Measurements from ENCODE around the gene WFDC12. TPM values are rescaled to one million over a fixed set of nuclear protein-coding genes. Genes with fewer than 3 reads are reported as not detected.
"Not testable (repeated sequence)": the region's sequence is repeated elsewhere in the genome, so short reads cannot be mapped to it uniquely, and the experiment has no call there.

The WFDC12 gene, protein sequence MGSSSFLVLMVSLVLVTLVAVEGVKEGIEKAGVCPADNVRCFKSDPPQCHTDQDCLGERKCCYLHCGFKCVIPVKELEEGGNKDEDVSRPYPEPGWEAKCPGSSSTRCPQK
- not detected for polyA plus RNA-seq (2012; ENCODE audit: missing spikeins)

- TF ChIP-seq POLR2AphosphoS5 (IDR thresholded peaks at IDR 0.05; ENCODE audit: low read depth, low read length), result no peak
- no peak for TF ChIP-seq TAF1 (IDR thresholded peaks at IDR 0.05; ENCODE audit: borderline replicate concordance, low read depth, low read length)
- TF ChIP-seq POLR2A (IDR thresholded peaks at IDR 0.05; ENCODE audit: low read depth, low read length), result no peak
- DNase-seq (ENCODE audit: insufficient read length) (no peak), FAIRE-seq (no peak)
These were observed at the start of gene WFDC12 for GRCh38 chr20:45124365-45124764. TSS of gene WFDC12 (minus strand) at chr20:45124465. CDS start at chr20:45124447, 18 bp downstream.

DNA sequence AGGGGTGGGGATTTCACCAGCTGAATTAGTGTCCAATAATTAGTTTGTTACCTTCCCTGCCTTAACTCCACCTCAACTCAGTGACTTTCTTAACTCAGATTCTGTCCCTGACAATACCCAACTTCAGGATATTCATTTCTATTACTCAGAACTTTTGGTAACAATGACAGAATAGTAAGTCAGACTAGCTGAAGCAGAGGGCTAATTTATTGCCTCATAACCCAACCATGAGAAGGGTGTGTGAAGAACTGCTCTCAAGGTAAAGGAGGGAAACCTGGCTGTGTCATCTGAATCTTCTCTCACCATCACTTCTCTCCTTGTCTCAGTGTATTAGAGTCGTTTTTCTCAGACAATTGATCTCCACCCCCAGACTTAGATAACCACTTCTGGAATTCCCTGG is 49.3 kb upstream of the WFDC12 start:
- no peak for TF ChIP-seq POLR2AphosphoS5 (IDR thresholded peaks at IDR 0.05; ENCODE audit: low read depth, low read length)
- no peak for TF ChIP-seq TAF1 (IDR thresholded peaks at IDR 0.05; ENCODE audit: borderline replicate concordance, low read depth, low read length)
- TF ChIP-seq POLR2A (IDR thresholded peaks at IDR 0.05; ENCODE audit: low read depth, low read length), result no peak
- no peak for DNase-seq (ENCODE audit: insufficient read length)

GRCh38 chr20:45164906-45165305 is 40.6 kb upstream of the WFDC12 start:
- DNase-seq (ENCODE audit: insufficient read length), result no peak
- TF ChIP-seq TAF1 (IDR thresholded peaks at IDR 0.05; ENCODE audit: borderline replicate concordance, low read depth, low read length) (no peak), POLR2AphosphoS5 (IDR thresholded peaks at IDR 0.05; ENCODE audit: low read depth, low read length) (no peak), POLR2A (IDR thresholded peaks at IDR 0.05; ENCODE audit: low read depth, low read length) (no peak)
- no peak for FAIRE-seq

More for the DNA sequence above, 49.3 kb upstream of the WFDC12 start:
- no peak for FAIRE-seq

- FAIRE-seq, result no peak
- no peak for DNase-seq (ENCODE audit: insufficient read length)
- TF ChIP-seq POLR2AphosphoS5 (IDR thresholded peaks at IDR 0.05; ENCODE audit: low read depth, low read length) (no peak), TAF1 (IDR thresholded peaks at IDR 0.05; ENCODE audit: borderline replicate concordance, low read depth, low read length) (no peak), POLR2A (IDR thresholded peaks at IDR 0.05; ENCODE audit: low read depth, low read length) (no peak)
These were observed 39.0 kb upstream of the WFDC12 start for GRCh38 chr20:45163083-45163803.

- TF ChIP-seq POLR2A (IDR thresholded peaks at IDR 0.05; ENCODE audit: low read depth, low read length) (no peak), POLR2AphosphoS5 (IDR thresholded peaks at IDR 0.05; ENCODE audit: low read depth, low read length) (no peak), TAF1 (IDR thresholded peaks at IDR 0.05; ENCODE audit: borderline replicate concordance, low read depth, low read length) (no peak)
- DNase-seq (ENCODE audit: insufficient read length) (no peak), FAIRE-seq (no peak)
These were observed 33.7 kb upstream of the WFDC12 start for GRCh38 chr20:45157962-45158361.

DNA sequence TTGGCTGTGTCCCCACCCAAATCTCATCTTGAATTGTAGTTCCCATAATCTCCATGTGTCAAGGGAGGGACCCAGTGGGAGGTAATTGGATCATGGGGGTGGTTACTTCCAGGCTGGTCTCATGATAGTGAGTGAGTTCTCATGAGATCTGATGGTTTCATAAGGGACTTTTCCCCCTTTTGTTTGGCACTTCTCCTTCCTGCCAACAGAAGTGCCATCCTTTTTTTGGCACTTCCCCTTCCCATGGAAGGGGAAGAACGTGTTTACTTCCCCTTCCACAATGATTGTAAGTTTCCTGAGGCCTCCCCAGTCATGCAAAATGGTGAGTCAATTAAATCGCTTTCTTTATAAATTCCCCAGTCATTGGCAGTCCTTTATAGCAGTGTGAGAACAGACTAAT is 32.4 kb upstream of the WFDC12 start:
- DNase-seq (ENCODE audit: insufficient read length) (no peak), FAIRE-seq (no peak)
- TF ChIP-seq POLR2A (IDR thresholded peaks at IDR 0.05; ENCODE audit: low read depth, low read length) (no peak), TAF1 (IDR thresholded peaks at IDR 0.05; ENCODE audit: borderline replicate concordance, low read depth, low read length) (no peak), POLR2AphosphoS5 (IDR thresholded peaks at IDR 0.05; ENCODE audit: low read depth, low read length) (no peak)

DNA sequence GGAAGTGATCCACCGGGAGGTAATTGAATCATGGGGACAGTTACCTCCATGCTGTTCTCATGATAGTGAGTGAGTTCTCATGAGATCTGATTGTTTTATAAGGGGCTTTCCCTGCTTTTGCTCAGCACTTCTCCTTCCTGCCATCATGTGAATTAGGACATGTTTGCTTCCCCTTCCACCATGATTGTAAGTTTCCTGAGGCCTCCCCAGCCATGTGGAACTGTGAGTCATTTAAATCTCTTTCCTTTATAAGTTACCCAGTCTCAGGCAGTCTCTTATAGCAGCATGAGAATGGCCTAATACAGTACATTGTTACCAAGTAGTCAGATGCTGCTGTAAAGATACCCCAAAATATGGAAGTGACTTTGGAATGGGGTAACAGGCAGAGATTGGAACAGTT is 30.5 kb upstream of the WFDC12 start:
- not testable (repeated sequence) for FAIRE-seq; DNase-seq (ENCODE audit: insufficient read length)

- DNase-seq (ENCODE audit: insufficient read length) (no peak), FAIRE-seq (no peak)
- TF ChIP-seq POLR2A (IDR thresholded peaks at IDR 0.05; ENCODE audit: low read depth, low read length) (no peak), POLR2AphosphoS5 (IDR thresholded peaks at IDR 0.05; ENCODE audit: low read depth, low read length) (no peak), TAF1 (IDR thresholded peaks at IDR 0.05; ENCODE audit: borderline replicate concordance, low read depth, low read length) (no peak)
These were observed 29.9 kb upstream of the WFDC12 start for GRCh38 chr20:45154183-45154582.

DNA sequence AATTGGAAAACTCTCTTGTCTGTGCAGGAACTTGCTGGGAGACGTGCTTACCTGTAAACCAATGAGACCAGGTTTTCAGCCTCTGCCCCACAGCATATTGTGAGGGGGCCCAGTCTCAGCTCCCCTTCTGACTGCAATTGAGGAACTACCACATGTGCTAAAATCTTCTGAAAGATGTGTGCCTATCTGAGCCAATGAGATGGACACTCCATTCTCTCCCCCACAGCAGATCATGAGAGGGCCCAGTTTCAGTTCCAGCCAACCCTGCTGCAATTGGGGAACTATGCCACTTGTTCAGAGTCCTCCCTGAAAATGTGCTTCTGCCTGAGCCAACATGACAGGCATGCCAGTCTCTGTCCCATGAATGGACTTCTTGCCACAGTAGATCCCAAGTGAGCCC is 29.5 kb upstream of the WFDC12 start:
- no peak for TF ChIP-seq POLR2AphosphoS5 (IDR thresholded peaks at IDR 0.05; ENCODE audit: low read depth, low read length)
- no peak for TF ChIP-seq POLR2A (IDR thresholded peaks at IDR 0.05; ENCODE audit: low read depth, low read length)
- TF ChIP-seq TAF1 (IDR thresholded peaks at IDR 0.05; ENCODE audit: borderline replicate concordance, low read depth, low read length), result no peak
- no peak for FAIRE-seq
- DNase-seq (ENCODE audit: insufficient read length), result no peak

DNA sequence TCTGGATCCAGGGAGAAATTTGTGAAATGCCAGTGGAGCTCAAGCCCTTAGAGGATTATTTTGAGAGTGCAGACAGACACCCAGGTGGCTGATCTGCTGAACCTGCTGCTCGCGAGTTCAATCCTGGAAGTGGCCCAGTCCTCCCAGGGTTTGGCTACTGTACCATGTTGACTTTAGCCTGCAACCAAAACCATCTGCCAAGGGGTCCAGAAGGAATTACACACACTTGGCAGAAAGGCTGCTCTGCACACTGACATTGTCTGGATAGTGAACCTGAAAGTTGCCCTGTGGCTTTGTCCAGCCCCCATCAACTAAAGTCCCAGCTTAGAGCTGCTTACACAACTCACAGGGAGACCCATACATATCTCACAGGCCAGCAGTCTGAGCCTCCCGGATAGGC is 28.9 kb upstream of the WFDC12 start:
- DNase-seq (ENCODE audit: insufficient read length) (no peak), FAIRE-seq (no peak)
- TF ChIP-seq POLR2AphosphoS5 (IDR thresholded peaks at IDR 0.05; ENCODE audit: low read depth, low read length) (no peak), POLR2A (IDR thresholded peaks at IDR 0.05; ENCODE audit: low read depth, low read length) (no peak), TAF1 (IDR thresholded peaks at IDR 0.05; ENCODE audit: borderline replicate concordance, low read depth, low read length) (no peak)

- TF ChIP-seq TAF1 (IDR thresholded peaks at IDR 0.05; ENCODE audit: borderline replicate concordance, low read depth, low read length) (no peak), POLR2AphosphoS5 (IDR thresholded peaks at IDR 0.05; ENCODE audit: low read depth, low read length) (no peak), POLR2A (IDR thresholded peaks at IDR 0.05; ENCODE audit: low read depth, low read length) (no peak)
- no peak for FAIRE-seq
These were observed 28.1 kb upstream of the WFDC12 start for GRCh38 chr20:45152405-45152804.

DNA sequence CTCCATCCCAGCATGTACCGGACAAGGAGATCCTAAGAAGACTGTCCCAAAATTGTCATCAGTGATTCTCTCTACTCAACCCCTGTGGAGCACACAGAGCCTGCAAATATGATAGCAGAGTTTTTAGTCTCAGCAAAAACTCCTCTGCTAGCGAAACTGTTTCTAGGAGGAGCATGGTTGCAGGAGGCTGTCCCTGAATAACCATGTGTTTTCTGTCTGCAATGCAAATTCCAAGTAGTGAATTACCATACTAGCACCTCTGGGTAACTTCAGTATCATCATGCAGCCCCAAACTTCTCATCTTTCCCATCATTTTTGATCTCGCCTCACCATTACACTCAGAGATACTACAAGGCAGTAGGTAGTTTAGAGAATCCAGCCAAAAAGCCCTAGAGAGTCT is 24.8 kb upstream of the WFDC12 start:
- FAIRE-seq, result no peak
- TF ChIP-seq TAF1 (IDR thresholded peaks at IDR 0.05; ENCODE audit: borderline replicate concordance, low read depth, low read length) (no peak), POLR2A (IDR thresholded peaks at IDR 0.05; ENCODE audit: low read depth, low read length) (no peak), POLR2AphosphoS5 (IDR thresholded peaks at IDR 0.05; ENCODE audit: low read depth, low read length) (no peak)

More at GRCh38 chr20:45152405-45152804, 28.1 kb upstream of the WFDC12 start:
- DNase-seq (ENCODE audit: insufficient read length), result no peak

More for the DNA sequence above, 24.8 kb upstream of the WFDC12 start:
- no peak for DNase-seq (ENCODE audit: insufficient read length)
